Right ventricle myocardium superior (tissue), 1 donor: ENCODE measurements around the gene PRRT2. TPM values are rescaled to one million over a fixed set of nuclear protein-coding genes. Genes with fewer than 3 reads are reported as not detected.

Source experiments
- ATAC-seq: fragments of 200-7000 bp; cut with Tn5 transposase; one replicate; pipeline ENCODE4 v1.9.1; 2020; ENCODE audit warnings: mild to moderate bottlenecking; ENCODE audit not compliant: poor library complexity
- DNase-seq: peaks from one replicate; pipeline ENCODE4 v3.0.0-alpha.2; 2020
- intact Hi-C: fragments of 100-400 bp; cut with DNase I; formaldehyde crosslinking; loops from one replicate; pipeline ENCODE4 v1.11.2; 2022
- total RNA-seq: library from RNA; stranded (reverse); fragmentation: NEBNext Ultra II Directional; extraction: Animal tissue kit (Norgen Biotek cat#: 25700); gene quantifications from one replicate; pipeline ENCODE4 v1.2.1, GENCODE V29; 2021
- donor health status: DM: no; HTN: yes; CAD: no; lungs with severe emphysema.

PRRT2 gene
- total RNA-seq, 1 donor from 2014 or later = 3.3 TPM

- no peak for DNase-seq
- intact Hi-C loops = loop anchor here (10.0 kb wide), 1 partner anchor 1116 kb away; the partner anchor contains the start of gene FBXL19
- no peak for ATAC-seq
These were observed 3.6 kb upstream of the PRRT2 start for GRCh38 chr16:29808219-29808900.

GRCh38 chr16:29809031-29809747 lies 2.8 kb upstream of the PRRT2 start:
- intact Hi-C loops = loop anchor here (10.0 kb wide), 1 partner anchor 1116 kb away; the partner anchor contains the start of gene FBXL19
- ATAC-seq = no peak
- no peak for DNase-seq

GRCh38 chr16:29809850-29810698 lies 1.9 kb upstream of the PRRT2 start:
- DNase-seq (no peak), ATAC-seq (no peak)
- intact Hi-C loops = loop anchor here (10.0 kb wide), 2 partner anchors 185 to 1115 kb away; partner anchors contain the start of genes FBXL19, HIRIP3 and INO80E

GRCh38 chr16:29810699-29811169 lies 1.3 kb upstream of the PRRT2 start:
- intact Hi-C loops = loop anchor here (10.0 kb wide), 1 partner anchor 184 kb away; the partner anchor contains the start of genes HIRIP3 and INO80E
- DNase-seq = no peak

GRCh38 chr16:29811170-29811895 lies 660 bp upstream of the PRRT2 start:
- intact Hi-C loops = loop anchor here (10.0 kb wide), 1 partner anchor 183 kb away; the partner anchor contains the start of genes HIRIP3 and INO80E
- DNase-seq (peak; percentile 98), ATAC-seq (peak; percentile 73)

More at GRCh38 chr16:29810699-29811169, 1.3 kb upstream of the PRRT2 start:
- no peak for ATAC-seq

- intact Hi-C loops = loop anchor here (10.0 kb wide), 1 partner anchor 182 kb away; the partner anchor contains the start of genes HIRIP3 and INO80E
- no peak for ATAC-seq
- DNase-seq = peak; percentile 27
These were observed 1.0 kb downstream of the PRRT2 start for GRCh38 chr16:29812754-29813643.

GRCh38 chr16:29813644-29814562 lies 1.9 kb downstream of the PRRT2 start:
- intact Hi-C loops = loop anchor here (10.0 kb wide), 1 partner anchor 181 kb away; the partner anchor contains the start of genes HIRIP3 and INO80E
- ATAC-seq (no peak), DNase-seq (no peak)

- ATAC-seq (no peak), DNase-seq (no peak)
- intact Hi-C loops = loop anchor here (10.0 kb wide), 1 partner anchor 180 kb away; the partner anchor contains the start of genes HIRIP3 and INO80E
These were observed 2.6 kb downstream of the PRRT2 start for GRCh38 chr16:29814592-29814991.

- intact Hi-C loops = loop anchor here (10.0 kb wide), 1 partner anchor 180 kb away; the partner anchor contains the start of genes HIRIP3 and INO80E
- DNase-seq (peak; percentile 68), ATAC-seq (no peak)
These were observed 3.2 kb downstream of the PRRT2 start for GRCh38 chr16:29815032-29815721.

GRCh38 chr16:29815793-29816693 lies 4.0 kb downstream of the PRRT2 start, which contains the start of gene PAGR1:
TSS of gene PAGR1 (plus strand) at chr16:29816152. CDS start at chr16:29816526, 374 bp downstream.
- ATAC-seq (peak; percentile 82), DNase-seq (peak; percentile 99)
- intact Hi-C loops = loop anchor here (10.0 kb wide), 1 partner anchor 179 kb away; the partner anchor contains the start of genes HIRIP3 and INO80E

- DNase-seq (peak; percentile 82), ATAC-seq (peak; percentile 54)
- intact Hi-C loops = loop anchor here (10.0 kb wide), 1 partner anchor 178 kb away; the partner anchor contains the start of genes HIRIP3 and INO80E
These were observed 4.9 kb downstream of the PRRT2 start for GRCh38 chr16:29816694-29817441.

- ATAC-seq = no peak
- DNase-seq = no peak
- intact Hi-C loops = loop anchor here (10.0 kb wide), 1 partner anchor 177 kb away; the partner anchor contains the start of genes HIRIP3 and INO80E
These were observed 6.1 kb downstream of the PRRT2 start for GRCh38 chr16:29818082-29818481.

GRCh38 chr16:29819506-29819905 lies 7.5 kb downstream of the PRRT2 start:
- no peak for ATAC-seq
- intact Hi-C loops = loop anchor here (10.0 kb wide), 1 partner anchor 175 kb away; the partner anchor contains the start of genes HIRIP3 and INO80E
- no peak for DNase-seq
